Measurements from ENCODE around the gene PIM2.
"Not testable (repeated sequence)": the region's sequence is repeated elsewhere in the genome, so short reads cannot be mapped to it uniquely, and the experiment has no call there.

- not testable (repeated sequence) for TF ChIP-seq CTCF (conservative IDR thresholded peaks at IDR 0.05; ENCODE audit: low read depth, low read length); BHLHE40 (IDR thresholded peaks at IDR 0.05; ENCODE audit: low read depth, low read length); POLR2A (IDR thresholded peaks at IDR 0.05; ENCODE audit: low read depth, low read length); MAZ (IDR thresholded peaks at IDR 0.05; ENCODE audit: borderline replicate concordance, low read depth, low read length)
Observed at GRCh38 chrX:48886586-48886985, 32.2 kb downstream of the PIM2 start.
